OCI-LY7 (cell line): Measurements from ENCODE around the gene ZNF469. TPM values are rescaled to one million over a fixed set of nuclear protein-coding genes. Genes with fewer than 3 reads are reported as not detected.

Experiments used
- BruUV-seq: library from RNA; stranded (reverse); fragments of 400-500 nt; replicated peaks from 2 replicates; lab custom pipeline; 2021; lab: Mats Ljungman, UMichigan
- CTCF ChIA-PET: fragments of 300-600 bp; sonication (Branson Sonifier 250); formaldehyde crosslinking; loops from one replicate; lab custom pipeline; 2022; ENCODE audit warnings: antibody characterized with exemption; ENCODE audit not compliant: unreplicated experiment; lab: Charles Lee
- POLR2A ChIA-PET: fragments of 300-600 bp; sonication (Branson Sonifier 250); formaldehyde crosslinking; loops from one replicate; lab custom pipeline; 2022; ENCODE audit warnings: antibody characterized with exemption; lab: Charles Lee
- DNase-seq: peaks from one replicate; pipeline ENCODE4 v3.0.0-alpha.2; 2015; ENCODE audit warnings: low spot score
- H2AFZ ChIP-seq: fragments of 200-600 bp; sonication (generic), shearing (Covaris generic); 2 replicates; pipeline ENCODE4 v1.6.1; 2014; ENCODE audit warnings: mild to moderate bottlenecking, antibody characterized with exemption, low read length, moderate library complexity
- H3K27ac ChIP-seq: fragments of 200-600 bp; sonication (generic); 2 replicates; pipeline ENCODE4 v1.5.1; 2014; ENCODE audit warnings: mixed run types, low read depth, mild to moderate bottlenecking, moderate library complexity, low read length, inconsistent platforms; ENCODE audit not compliant: poor library complexity, severe bottlenecking
- H3K36me3 ChIP-seq: fragments of 200-600 bp; sonication (generic); 2 replicates; pipeline ENCODE4 v1.6.1; 2014; ENCODE audit warnings: mild to moderate bottlenecking, antibody characterized with exemption, low read length, moderate library complexity, mixed read lengths; ENCODE audit not compliant: insufficient read depth
- H3K4me1 ChIP-seq: fragments of 200-600 bp; sonication (generic); 2 replicates; pipeline ENCODE4 v1.5.1; 2014; ENCODE audit warnings: mild to moderate bottlenecking, low read length; ENCODE audit not compliant: insufficient read depth, poor library complexity, severe bottlenecking
- H3K4me2 ChIP-seq: fragments of 200-600 bp; sonication (generic); 2 replicates; pipeline ENCODE4 v1.6.1; 2014; ENCODE audit warnings: mild to moderate bottlenecking, low read length
- H3K4me3 ChIP-seq: fragments of 200-600 bp; sonication (generic); 2 replicates; pipeline ENCODE4 v1.5.1; 2014; ENCODE audit warnings: mild to moderate bottlenecking, low read depth, low read length; ENCODE audit not compliant: poor library complexity, severe bottlenecking
- H3K79me2 ChIP-seq: fragments of 200-600 bp; sonication (generic); 2 replicates; pipeline ENCODE4 v1.6.1; 2016; ENCODE audit warnings: low read depth, mild to moderate bottlenecking, low read length, moderate library complexity, mixed read lengths; ENCODE audit not compliant: insufficient read depth
- H3K9me2 ChIP-seq: fragments of 200-600 bp; sonication (generic); 2 replicates; pipeline ENCODE4 v1.6.1; 2016; ENCODE audit warnings: mild to moderate bottlenecking, low read length, mixed read lengths; ENCODE audit not compliant: insufficient read depth
- H3K9me3 ChIP-seq: fragments of 200-600 bp; sonication (generic); 2 replicates; pipeline ENCODE4 v1.6.1; 2014; ENCODE audit warnings: mild to moderate bottlenecking, mixed run types, low read length, mixed read lengths
- H4K20me1 ChIP-seq: fragments of 200-600 bp; sonication (generic); 2 replicates; pipeline ENCODE4 v1.6.1; 2014; ENCODE audit warnings: mild to moderate bottlenecking, antibody characterized with exemption, low read length, moderate library complexity, mixed read lengths; ENCODE audit not compliant: insufficient read depth
- EZH2phosphoT487 ChIP-seq: fragments of 200-600 bp; sonication (generic); IDR thresholded peaks from 2 replicates; pipeline ENCODE4 v1.6.1; 2018; ENCODE audit warnings: low read depth, borderline replicate concordance, mild to moderate bottlenecking, mixed run types, antibody characterized with exemption, low read length, moderate library complexity, mixed read lengths
- intact Hi-C: fragments of 100-400 bp; cut with micrococcal nuclease; formaldehyde crosslinking; loops from one replicate; pipeline ENCODE4 v1.10.0; 2022; ENCODE audit not compliant: unreplicated experiment
- total RNA-seq, 2 experiments: library from RNA; depleted of rRNA in 1 of 2; stranded (reverse); fragments of >200 nt in 1 of 2; shearing (Covaris generic) in 1 of 2; gene quantifications; 2 replicates each; pipeline ENCODE4 v1.2.3, GENCODE V29; 2014 to 2022
- TF ChIP-seq, protein P1 (sequence below): fragments of 200-600 bp; sonication (generic); conservative IDR thresholded peaks from 2 replicates; pipeline ENCODE4 v1.5.1; 2014; ENCODE audit warnings: mild to moderate bottlenecking, antibody characterized with exemption, low read length, moderate library complexity, mixed read lengths

The ZNF469 gene
- total RNA-seq, 2 experiments from 2014 or later = under 0.01 TPM; not detected in 1

DNA sequence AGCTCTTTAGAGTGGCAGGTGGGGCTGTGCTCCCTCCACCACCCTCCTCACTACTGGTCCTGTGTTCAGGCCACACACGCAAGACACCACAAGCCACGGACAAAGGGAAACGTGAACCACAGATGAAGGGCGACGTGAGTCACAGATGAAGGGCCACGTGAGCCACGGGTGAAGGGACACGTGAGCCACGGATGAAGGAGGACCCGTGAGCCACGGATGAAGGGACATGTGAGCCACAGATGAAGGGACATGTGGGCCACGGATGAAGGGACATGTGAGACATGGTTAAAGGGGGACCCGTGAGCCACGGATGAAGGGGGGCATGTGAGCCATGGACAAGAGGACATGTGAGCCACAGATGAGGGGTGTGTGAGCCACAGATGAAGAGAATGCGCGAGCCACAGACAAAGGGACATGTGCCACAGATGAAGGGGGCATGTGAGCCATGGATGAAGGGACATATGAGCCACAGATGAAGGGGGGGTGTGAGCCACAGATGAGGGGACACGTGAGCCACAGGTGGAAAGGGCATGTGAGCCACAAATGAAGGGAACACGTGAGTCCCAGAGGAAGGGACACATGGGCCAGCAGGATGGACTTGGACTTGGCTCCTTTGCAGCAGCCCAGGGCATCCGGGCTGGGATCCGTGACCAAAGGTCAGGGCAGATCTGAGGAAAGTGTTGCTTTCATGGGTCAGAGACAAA is 15.6 kb downstream of the ZNF469 start:
- Histone ChIP-seq H3K4me3 (no peak overlapping the region), H3K79me2 (no peaks in the 10 kb centered on the region), H3K9me2 (no peaks in the 10 kb centered on the region), H3K9me3 (no peaks in the 10 kb centered on the region), H3K36me3 (no peaks in the 10 kb centered on the region), H3K4me1 (no peaks in the 10 kb centered on the region), H3K4me2 (no peak overlapping the region), H2AFZ (no peak overlapping the region), H4K20me1 (no peaks in the 10 kb centered on the region), H3K27ac (no peak overlapping the region)
- ChIA-PET CTCF (no interaction called here), POLR2A (no interaction called here)
- BruUV-seq = no TSS peak
- intact Hi-C loops = no loop called here
- no peak for DNase-seq
- TF ChIP-seq, protein P1, sequence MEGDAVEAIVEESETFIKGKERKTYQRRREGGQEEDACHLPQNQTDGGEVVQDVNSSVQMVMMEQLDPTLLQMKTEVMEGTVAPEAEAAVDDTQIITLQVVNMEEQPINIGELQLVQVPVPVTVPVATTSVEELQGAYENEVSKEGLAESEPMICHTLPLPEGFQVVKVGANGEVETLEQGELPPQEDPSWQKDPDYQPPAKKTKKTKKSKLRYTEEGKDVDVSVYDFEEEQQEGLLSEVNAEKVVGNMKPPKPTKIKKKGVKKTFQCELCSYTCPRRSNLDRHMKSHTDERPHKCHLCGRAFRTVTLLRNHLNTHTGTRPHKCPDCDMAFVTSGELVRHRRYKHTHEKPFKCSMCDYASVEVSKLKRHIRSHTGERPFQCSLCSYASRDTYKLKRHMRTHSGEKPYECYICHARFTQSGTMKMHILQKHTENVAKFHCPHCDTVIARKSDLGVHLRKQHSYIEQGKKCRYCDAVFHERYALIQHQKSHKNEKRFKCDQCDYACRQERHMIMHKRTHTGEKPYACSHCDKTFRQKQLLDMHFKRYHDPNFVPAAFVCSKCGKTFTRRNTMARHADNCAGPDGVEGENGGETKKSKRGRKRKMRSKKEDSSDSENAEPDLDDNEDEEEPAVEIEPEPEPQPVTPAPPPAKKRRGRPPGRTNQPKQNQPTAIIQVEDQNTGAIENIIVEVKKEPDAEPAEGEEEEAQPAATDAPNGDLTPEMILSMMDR = no peak
- TF ChIP-seq EZH2phosphoT487 = no peak

DNA sequence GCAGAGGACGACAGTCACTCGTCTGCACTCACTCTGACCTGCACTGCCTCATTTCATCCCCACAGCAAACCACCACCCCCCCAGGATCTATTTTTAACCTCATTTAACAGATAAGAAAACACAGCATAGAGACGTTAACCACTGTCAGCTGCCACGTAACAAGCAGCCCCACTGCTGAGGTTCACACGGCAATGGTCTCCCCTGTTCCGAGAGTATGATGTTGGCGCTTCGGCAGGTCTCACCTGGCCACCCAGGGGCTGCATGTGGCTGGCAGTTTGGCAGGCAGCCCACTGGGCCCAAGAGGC is 16.1 kb downstream of the ZNF469 start:
- no peaks in the 10 kb centered on the region for H3K36me3 ChIP-seq
- no peaks in the 10 kb centered on the region for H3K79me2 ChIP-seq
- BruUV-seq = no TSS peak
- no peaks in the 10 kb centered on the region for H3K9me3 ChIP-seq
- no peak overlapping the region for H3K4me2 ChIP-seq
- H3K27ac ChIP-seq = no peak overlapping the region
- DNase-seq = no peak
- CTCF ChIA-PET = no interaction called here
- POLR2A ChIA-PET = no interaction called here
- no peaks in the 10 kb centered on the region for H4K20me1 ChIP-seq
- intact Hi-C loops = no loop called here
- H3K4me1 ChIP-seq = no peaks in the 10 kb centered on the region
- H3K9me2 ChIP-seq = no peaks in the 10 kb centered on the region
- no peak for TF ChIP-seq EZH2phosphoT487
- TF ChIP-seq, protein P1 = no peak
- H2AFZ ChIP-seq = no peak overlapping the region
- no peak overlapping the region for H3K4me3 ChIP-seq

DNA sequence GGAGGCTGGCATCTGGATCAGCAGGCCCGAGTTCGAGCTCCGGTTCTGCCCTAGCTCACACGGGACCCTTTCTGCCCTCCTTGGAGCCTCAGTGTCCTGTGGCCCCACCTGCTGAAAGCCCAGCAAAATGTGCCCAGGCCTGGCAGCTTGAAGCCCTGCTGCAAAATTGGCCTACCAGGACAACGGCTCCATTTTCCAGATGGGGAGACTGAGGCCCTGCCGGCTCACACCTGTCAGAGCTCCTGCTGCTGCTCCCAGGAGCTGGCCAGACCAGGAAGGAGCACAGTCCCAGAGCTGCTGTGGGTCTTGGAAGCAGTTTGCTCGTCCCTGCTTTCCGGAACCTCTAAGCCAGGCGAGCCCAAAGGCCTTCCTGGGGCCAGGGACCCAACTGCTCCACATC is 17.4 kb downstream of the ZNF469 start:
- H2AFZ ChIP-seq = no peak overlapping the region
- intact Hi-C loops = no loop called here
- ChIA-PET POLR2A (no interaction called here), CTCF (no interaction called here)
- H3K36me3 ChIP-seq = no peaks in the 10 kb centered on the region
- no peaks in the 10 kb centered on the region for H3K9me2 ChIP-seq
- no peak overlapping the region for H3K4me3 ChIP-seq
- no peaks in the 10 kb centered on the region for H3K9me3 ChIP-seq
- no peaks in the 10 kb centered on the region for H3K4me1 ChIP-seq
- no TSS peak for BruUV-seq
- no peaks in the 10 kb centered on the region for H4K20me1 ChIP-seq
- H3K4me2 ChIP-seq = no peak overlapping the region
- H3K27ac ChIP-seq = no peak overlapping the region
- no peaks in the 10 kb centered on the region for H3K79me2 ChIP-seq
- TF ChIP-seq, protein P1 = no peak
- no peak for TF ChIP-seq EZH2phosphoT487
- no peak for DNase-seq
